Hippocampal formation (tissue), 2 donors: ENCODE measurements around the gene CIRBP.
"Not testable (repeated sequence)": the region's sequence is repeated elsewhere in the genome, so short reads cannot be mapped to it uniquely, and the experiment has no call there.

ENCODE experiments used
- DNase-seq, 2 donors: peaks; one replicate each; lab custom pipeline; 2025; lab: John Stamatoyannopoulos, UW

The CIRBP gene

DNA sequence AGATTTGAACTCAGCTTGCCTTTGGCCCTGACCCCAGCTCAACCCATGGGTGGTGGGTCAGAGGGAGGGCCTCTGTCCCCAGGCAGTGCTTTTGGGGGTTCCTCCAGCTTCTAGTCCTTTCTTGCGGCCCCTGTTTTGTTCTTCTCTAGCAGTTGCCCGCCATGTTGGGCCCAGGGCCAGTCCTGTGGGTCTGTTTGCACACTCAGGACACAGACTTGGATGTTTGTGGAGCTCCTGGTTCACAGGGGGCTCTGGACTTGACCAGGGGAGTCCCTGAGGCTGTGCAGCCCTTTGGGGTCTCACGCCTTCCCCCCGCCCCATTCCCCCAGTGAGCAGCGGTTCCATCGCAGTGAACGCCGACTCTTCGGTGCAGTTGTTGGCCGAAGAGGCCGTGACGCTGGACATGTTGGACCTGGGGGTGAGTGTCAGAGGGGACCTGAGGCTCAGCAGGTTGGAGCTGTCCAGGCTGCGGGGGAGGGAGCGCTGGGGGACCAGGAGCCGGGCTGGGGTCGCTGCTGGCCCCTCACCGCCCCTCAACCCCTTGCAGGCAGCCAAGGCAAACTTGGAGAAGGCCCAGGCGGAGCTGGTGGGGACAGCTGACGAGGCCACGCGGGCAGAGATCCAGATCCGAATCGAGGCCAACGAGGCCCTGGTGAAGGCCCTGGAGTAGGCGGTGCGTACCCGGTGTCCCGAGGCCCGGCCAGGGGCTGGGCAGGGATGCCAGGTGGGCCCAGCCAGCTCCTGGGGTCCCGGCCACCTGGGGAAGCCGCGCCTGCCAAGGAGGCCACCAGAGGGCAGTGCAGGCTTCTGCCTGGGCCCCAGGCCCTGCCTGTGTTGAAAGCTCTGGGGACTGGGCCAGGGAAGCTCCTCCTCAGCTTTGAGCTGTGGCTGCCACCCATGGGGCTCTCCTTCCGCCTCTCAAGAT is 25.1 kb upstream of the CIRBP start:
- DNase-seq: peak; percentile 64 to 74

DNA sequence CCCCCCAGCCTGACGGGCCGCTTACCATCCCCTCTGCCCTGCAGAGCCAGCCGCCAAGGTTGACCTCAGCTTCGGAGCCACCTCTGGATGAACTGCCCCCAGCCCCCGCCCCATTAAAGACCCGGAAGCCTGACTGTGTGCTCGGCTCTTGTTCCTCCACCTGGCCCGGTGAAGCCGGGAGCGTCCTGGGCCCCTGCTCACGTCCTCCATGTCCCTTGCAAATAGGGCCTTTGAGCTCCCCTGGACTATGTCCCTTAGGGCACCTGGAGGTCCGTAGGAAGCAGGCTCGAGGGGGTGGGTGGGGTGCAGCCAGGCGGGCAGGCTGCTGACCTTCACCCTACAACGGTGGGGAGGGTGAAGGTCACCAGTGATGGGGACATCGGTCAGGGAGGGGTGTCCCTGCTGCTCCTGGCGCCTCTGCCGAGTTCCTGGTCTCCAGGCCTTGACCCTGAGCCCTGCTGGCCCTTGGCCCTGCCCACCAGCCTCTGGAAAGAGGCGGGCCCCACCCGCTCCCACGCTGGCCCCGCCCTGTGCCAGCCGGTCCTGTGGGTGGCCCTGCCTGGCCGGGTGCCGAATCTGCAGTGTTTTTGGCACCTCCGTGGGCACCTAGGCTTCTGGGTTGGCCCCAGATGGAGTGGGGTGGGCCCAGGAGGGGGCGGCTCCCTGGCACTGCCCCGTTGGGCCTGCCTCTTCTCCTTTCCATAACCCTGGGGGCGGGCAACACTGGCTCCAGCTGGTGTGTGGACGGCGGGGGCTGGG is 24.3 kb upstream of the CIRBP start:
- no peak for DNase-seq

DNA sequence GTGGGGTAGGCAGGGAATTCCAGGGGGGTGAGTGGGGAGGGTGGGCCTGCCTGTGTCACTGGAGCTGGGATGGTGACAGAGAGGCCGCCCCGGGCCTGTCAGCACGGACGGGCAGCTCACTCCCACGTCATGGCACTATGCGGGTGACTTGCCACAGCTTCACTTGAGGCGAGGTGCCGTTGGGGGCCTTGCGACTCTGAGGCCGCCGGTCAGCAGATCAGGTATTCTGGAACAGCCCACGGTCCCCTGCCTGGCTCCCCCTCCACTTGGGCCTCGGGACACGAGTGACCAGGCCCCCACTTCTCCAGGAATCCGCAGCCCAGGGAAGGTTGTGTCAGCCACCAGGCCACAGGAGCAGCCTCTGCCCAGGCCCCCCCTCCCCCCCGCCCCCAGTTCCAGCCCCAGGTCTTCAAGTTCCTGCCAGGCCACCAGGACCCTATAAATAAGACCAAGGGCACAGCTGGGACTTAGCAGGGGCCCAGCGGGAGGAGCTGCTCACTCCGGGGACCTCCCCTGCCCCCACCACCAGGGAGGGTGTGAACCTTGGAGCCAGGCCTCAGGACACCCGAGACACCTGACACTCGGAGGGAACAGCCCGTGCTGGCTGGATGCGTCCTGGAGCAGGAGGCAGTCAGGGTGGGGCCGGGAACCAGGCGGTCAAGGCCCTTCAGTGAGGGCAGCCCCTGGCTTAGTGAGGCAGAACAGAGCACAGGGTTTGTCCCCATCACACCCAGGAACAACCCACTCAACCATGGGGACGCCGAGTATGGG is 23.5 kb upstream of the CIRBP start:
- DNase-seq: no peak

DNA sequence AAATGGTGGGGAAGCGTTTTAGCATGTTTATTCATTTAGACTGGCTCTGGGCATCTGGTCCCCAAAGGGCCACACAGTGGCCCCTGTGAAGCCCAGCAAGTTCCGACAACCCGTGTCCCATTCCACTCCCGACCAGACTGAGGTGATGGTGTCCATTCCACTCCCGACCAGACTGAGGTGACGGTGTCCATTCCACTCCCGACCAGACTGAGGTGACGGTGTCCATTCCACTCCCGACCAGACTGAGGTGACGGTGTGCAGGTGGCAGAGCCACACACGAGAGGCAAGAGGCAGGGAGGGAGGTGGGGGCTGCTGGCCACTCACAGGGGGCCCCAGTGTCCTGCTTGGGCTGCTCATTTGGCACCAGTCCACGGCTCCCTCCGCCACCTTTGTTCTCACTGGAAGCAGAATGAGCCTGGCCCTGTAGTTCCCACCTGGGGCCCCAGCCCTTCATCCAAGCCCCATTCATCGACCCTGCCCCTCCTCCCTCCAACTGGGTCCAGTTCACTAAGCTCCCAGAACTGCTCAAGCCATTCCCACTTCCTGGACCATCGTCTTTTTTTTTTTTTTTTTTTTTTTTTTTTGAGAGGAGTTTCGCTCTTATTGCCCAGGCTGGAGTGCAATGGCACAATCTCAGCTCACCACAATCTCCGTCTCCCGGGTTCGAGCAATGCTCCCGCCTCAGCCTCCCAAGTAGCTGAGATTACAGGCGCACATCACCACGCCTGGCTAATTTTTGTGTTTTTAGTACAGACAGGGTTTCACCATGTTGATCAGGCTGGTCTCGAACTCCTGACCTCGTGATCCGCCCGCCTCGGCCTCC is 22.7 kb upstream of the CIRBP start:
- DNase-seq: not testable (repeated sequence)

DNA sequence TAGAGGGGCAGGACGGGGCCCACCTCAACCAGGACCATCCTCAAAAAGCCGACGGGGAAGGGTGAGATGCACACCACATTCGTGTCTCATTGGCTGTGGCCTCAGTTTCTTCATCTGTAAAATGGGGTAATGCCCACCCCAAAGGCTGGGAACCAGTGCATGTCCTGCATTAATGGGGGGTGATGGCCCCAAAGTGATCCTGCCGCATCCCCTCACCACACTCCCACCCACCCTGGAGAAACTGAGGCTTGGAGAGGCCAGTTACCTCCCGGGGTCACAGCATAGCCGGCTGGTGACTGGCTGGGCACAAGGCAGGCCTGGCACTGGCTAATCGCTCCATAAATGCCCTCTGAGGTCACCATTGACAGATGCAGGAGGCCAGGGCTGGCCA is 21.4 kb upstream of the CIRBP start:
- DNase-seq: no peak

DNA sequence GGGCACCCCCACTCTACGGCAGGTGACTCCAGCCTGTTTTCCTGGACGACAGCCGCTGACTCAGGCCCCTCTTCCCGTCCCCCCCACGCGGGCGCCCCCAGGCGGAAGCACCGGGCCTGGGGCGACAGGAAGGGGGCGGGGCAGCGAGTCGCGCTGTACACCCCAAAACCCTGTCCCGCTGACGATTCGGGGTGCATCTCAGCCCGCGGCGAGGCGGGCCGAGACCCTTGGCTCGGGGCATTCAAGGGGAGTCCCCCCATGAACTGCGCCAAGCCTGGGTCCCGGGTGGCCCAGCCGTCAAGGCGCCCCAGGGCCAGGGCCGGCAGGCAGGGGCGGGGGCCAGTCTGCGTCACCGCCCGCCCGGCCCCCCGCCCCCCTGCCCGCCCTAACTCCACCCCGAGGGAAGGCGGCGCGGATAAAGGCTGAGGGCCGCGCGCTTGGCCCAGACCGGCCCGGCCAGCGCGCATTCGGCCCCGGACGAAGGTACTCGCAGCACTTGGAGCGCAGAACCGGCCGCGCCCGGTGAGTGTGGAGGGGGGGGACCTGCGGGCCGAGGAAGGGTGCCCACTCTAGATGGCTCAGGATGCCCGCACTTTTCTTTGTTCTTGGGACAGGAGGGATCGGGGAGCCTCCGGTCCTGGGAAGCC is 20.9 kb upstream of the CIRBP start, which contains the start of gene MIDN:
Gene MIDN (plus strand): TSS at position 445 of the 647 bp plus-strand sequence. CDS start 1,714 bp downstream, outside the sequence.
- peak; percentile 53 to 73 for DNase-seq

DNA sequence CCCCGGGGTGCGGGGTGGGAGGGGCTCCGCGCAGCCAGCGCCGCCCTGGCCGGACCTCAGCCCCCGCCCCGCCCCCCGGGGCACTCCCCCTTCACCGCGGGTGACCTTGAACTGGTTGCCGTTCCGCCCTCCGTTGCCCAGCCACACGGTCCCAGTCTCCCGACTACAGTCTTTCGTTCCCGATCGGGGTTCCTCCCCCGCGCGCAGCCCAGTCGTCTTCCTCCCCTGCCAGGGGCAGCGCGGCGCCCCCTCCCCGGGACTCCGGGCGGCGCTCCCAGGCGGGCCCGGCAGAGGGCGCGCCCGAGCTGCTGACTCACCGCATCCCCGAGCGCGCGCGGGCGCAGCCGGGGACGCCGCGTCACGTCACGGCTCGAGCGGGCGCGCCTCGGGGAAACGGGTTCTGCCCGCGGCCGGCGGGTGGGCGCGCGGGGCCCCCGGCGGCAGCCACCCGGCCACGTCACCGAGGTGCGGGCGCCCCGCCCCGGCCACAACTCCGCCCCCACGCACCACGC is 20.3 kb upstream of the CIRBP start:
- DNase-seq: peak; percentile 62 to 73

GRCh38 chr19:1249298-1249989 is 19.7 kb upstream of the CIRBP start:
- peak; percentile 91 for DNase-seq

DNA sequence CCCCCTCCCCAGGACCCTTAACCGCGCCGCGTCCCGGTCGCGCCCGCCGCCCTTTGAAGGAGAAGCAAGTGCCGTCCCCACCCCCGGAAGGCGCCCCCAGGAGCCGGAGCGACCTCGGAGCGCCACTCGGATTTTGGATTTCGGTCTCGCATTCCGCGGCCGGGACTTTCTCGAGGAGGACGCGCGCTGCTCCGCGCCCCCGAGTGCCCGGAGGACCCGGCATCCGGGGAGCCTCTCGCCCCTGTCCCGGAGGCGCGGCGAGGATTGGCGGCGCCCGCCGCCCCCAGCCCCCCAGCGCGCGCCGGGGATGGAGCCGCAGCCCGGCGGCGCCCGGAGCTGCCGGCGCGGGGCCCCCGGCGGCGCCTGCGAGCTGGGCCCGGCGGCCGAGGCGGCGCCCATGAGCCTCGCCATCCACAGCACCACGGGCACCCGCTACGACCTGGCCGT is 19.1 kb upstream of the CIRBP start:
- DNase-seq: no peak

DNA sequence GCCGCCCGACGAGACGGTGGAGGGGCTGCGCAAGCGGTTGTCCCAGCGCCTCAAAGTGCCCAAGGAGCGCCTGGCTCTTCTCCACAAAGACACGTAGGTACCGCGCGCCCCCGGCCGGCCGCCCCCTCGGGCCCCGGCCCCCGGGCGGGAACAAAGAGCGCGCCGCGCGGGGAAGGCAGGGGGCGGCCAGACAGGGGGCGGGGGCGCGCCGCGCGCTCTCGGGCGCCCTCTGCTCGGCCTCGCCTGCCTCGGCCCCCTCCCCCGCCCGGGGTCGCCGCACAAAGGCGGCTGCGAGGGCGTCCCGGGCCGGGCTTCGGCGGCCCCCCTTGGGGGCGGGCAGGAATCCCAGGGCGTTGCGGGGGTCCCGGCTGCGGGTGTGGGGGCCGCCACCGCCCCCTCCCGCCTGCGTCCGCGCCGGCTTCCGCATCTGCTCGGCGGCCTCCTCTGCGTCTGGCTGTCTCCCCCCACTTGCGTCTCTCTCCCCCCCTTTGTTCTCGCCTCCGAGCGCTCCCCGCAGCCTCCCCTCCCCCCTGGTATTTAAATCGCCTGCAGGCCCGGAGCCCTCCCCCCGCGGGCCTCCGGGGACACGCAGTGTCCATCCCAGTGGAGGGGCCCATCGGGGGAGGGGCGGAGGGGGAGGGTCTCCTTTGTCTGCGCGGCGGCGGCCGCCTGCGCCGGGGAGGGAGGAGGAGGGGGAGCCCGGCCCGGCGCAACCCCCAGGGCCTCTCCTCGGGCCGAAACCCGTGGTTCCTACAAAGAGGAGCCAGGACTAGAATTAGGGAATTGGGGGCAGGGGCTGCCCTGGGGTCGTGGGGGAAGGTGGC is 18.5 kb upstream of the CIRBP start:
- peak; percentile 70 to 77 for DNase-seq

DNA sequence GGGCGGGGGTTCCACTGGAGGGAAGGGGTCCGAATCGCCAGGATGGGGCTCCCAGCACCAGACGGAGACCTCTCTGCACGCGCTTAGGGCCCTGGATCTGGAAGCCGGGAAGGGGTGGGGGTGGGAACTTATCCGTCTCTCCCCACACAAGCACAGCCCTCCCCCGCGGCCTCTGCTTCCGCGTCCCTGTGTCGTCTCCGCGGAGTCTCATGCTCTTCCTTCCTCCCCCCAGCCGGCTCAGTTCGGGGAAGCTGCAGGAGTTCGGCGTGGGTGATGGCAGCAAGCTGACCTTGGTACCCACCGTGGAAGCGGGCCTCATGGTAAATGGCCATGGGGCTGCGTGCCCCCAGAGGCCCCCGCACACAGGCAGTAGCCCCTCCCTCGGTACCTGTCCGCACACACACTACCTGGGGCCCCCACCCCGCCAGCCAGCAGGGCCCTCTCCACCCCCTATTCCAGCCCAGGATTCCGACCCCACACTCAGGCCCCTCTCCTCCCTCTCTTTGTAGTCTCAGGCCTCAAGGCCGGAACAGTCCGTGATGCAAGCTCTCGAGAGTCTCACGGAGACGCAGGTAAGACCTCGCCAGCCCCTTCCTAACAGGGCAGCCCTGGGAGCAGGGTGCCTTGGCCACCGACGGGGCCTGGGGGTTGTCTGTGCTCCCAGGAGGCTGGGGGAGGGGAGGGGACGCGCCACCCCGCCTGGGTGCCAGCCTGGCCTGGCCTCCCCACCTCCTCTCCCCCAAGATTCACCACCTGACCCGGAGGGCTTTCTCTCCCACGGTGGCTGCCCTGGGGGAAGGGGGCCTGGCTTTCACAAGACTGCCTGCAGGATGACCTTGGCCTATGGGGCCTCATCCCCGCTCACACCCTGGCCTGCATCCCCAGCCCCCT is 17.6 kb upstream of the CIRBP start:
- peak in 1 of 2 donors; percentile 50 for DNase-seq

DNA sequence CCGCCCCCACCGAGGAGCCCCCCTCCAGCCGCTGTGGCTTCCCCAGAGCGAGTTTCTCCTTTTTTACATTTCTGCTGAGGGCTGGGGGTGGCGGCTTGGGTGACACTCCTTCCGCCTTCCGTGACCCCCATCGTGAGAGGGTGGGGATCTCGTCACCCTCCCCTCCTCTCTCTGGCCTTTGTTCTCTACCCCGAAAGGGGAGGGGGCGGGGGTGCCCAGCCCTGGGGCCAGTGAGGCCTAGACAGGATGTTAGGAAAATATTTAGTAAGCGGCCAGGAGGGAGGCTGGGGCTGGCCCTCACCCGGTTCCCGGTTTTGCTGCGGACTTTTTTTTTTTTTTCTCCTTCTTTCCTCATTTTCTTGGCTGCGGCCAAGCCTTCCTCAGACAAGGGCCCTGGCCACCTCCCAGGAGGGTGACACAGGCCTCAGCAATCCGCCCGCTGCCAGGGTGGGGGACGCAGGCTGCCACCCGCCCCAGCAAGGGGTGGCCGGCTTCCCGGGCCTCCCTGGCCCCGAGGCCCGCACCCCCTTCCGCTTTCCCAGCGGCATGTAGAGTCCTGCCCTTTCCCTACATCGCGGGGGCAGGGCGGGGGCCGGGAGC is 16.8 kb upstream of the CIRBP start:
- DNase-seq: peak; percentile 75 to 88

- DNase-seq: peak; percentile 91 to 92
These were observed 16.2 kb upstream of the CIRBP start for GRCh38 chr19:1252821-1253513.

DNA sequence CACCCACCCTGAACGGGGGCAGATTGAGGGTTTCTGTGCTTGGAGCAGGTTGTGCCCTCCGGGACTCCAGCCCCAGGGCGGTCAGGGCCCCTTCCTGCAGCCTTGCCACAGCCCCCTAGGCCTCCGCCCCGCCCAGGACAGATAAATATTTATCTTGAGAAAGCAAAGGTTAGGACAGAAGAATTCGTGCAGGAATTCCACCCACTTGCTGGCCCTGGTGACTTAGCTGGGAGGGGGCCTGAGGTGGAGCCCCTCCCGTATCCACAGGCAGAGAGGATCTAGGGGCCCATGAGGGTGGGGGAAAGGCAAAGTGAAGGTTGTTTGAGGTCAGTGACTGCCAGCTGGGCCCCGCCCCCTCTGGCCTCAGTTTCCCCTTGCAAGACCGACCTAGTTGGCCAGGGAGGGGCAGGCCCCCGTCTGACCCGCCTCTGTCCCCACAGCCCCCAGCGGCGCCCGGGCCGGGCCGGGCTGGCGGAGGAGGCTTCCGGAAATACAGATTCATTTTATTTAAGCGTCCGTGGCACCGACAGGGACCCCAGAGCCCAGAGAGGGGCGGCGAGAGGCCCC is 15.5 kb upstream of the CIRBP start:
- no peak for DNase-seq

DNA sequence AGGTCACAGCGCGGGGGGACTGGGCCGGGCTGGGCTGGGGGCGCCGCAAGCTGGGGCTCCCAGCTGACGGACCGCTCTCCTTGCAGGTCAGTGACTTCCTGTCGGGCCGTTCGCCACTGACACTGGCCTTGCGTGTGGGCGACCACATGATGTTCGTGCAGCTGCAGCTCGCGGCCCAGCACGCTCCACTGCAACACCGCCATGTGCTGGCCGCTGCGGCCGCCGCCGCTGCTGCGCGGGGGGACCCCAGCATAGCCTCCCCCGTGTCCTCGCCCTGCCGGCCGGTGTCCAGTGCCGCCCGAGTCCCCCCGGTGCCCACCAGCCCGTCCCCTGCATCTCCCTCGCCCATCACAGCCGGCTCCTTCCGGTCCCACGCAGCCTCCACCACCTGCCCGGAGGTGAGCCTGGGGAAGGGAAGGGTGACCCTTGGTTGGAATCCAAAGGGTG is 15.0 kb upstream of the CIRBP start:
- peak; percentile 27 to 39 for DNase-seq

- no peak for DNase-seq
These were observed 14.5 kb upstream of the CIRBP start for GRCh38 chr19:1254530-1255185.
